Bronchial epithelial cell (primary cell): ENCODE measurements around the gene SLX9. TPM values are rescaled to one million over a fixed set of nuclear protein-coding genes. Genes with fewer than 3 reads are reported as not detected.

Experiments used
- DNase-seq: peaks from one replicate; pipeline ENCODE4 v3.0.0-alpha.2; 2010; ENCODE audit warnings: low read depth
- FAIRE-seq: peaks from 2 replicates; lab custom pipeline; 2011; peaks lifted over from hg19 to GRCh38; lab: Jason Lieb, UNC
- H3K27me3 ChIP-seq: 2 replicates; pipeline ENCODE4 v1.5.1; 2011; ENCODE audit warnings: low read length; ENCODE audit not compliant: control insufficient read depth, insufficient read depth
- H3K36me3 ChIP-seq: 2 replicates; pipeline ENCODE4 v1.5.1; 2011; ENCODE audit warnings: low read length; ENCODE audit not compliant: control insufficient read depth, insufficient read depth
- H3K4me3 ChIP-seq: 2 replicates; pipeline ENCODE4 v1.5.1; 2011; ENCODE audit warnings: mild to moderate bottlenecking, low read depth, low read length, control low read depth
- total RNA-seq: library from RNA; depleted of rRNA; stranded (reverse); fragments of >200 nt; gene quantifications from 2 replicates; pipeline ENCODE4 v1.2.1, GENCODE V29; 2014
- TF ChIP-seq, protein P1 (sequence below): IDR thresholded peaks from 2 replicates; pipeline ENCODE4 v1.5.1; 2011; ENCODE audit warnings: mild to moderate bottlenecking, moderate library complexity, low read length, control low read depth, inconsistent platforms; ENCODE audit not compliant: insufficient read depth, severe bottlenecking

Gene SLX9
- total RNA-seq, 1 donor from 2014 or later, result 34.0 TPM

DNA sequence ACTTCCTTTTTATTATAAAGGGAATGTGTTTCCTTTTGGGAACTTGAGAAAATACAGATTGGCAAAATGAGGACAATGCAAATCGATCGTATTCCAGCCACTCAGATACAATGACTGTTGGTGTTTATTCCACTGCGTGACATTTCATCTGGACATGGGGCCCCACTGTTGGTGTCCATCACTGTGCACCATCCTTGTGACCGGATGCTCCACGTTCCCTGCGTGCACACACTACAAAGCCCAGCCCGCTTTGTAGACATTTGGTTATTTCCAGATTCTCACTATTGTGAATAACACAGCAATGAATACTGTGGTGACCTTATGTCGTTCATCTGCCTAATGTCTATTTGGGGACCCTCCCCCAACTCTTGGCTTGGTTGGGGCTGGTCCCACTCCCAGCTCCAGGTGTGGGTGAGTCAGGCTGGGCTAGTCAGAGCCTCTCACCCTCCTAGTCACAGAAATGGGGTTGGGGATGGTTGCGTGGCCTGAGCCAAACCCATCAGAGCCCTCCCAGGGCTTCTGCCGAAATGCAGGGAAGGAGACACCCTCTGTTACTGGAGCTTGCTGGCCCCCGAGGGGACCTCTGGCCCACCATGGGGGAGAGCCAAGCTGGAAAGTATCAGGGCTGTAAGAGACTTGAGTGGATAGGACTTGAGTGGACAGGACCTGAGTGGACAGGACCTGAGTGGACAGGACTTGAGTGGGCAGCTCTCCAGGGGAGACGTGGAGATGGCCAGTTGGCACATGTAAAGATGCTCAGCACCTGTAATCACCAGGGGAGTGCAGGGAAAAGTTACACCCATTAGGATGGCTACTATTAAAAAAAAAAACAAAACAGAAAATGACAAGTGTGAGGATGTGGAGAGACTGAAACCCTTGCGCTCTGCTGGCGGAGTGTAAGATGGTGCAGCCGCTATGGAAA is 77.5 kb downstream of the SLX9 start:
- no peak for FAIRE-seq
- TF ChIP-seq, protein P1, sequence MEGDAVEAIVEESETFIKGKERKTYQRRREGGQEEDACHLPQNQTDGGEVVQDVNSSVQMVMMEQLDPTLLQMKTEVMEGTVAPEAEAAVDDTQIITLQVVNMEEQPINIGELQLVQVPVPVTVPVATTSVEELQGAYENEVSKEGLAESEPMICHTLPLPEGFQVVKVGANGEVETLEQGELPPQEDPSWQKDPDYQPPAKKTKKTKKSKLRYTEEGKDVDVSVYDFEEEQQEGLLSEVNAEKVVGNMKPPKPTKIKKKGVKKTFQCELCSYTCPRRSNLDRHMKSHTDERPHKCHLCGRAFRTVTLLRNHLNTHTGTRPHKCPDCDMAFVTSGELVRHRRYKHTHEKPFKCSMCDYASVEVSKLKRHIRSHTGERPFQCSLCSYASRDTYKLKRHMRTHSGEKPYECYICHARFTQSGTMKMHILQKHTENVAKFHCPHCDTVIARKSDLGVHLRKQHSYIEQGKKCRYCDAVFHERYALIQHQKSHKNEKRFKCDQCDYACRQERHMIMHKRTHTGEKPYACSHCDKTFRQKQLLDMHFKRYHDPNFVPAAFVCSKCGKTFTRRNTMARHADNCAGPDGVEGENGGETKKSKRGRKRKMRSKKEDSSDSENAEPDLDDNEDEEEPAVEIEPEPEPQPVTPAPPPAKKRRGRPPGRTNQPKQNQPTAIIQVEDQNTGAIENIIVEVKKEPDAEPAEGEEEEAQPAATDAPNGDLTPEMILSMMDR, result no peak
- H3K27me3 ChIP-seq, result no peaks in the 10 kb centered on the region
- peak; percentile 63 for DNase-seq
- no peaks in the 10 kb centered on the region for H3K36me3 ChIP-seq
- H3K4me3 ChIP-seq, result no peak overlapping the region

DNA sequence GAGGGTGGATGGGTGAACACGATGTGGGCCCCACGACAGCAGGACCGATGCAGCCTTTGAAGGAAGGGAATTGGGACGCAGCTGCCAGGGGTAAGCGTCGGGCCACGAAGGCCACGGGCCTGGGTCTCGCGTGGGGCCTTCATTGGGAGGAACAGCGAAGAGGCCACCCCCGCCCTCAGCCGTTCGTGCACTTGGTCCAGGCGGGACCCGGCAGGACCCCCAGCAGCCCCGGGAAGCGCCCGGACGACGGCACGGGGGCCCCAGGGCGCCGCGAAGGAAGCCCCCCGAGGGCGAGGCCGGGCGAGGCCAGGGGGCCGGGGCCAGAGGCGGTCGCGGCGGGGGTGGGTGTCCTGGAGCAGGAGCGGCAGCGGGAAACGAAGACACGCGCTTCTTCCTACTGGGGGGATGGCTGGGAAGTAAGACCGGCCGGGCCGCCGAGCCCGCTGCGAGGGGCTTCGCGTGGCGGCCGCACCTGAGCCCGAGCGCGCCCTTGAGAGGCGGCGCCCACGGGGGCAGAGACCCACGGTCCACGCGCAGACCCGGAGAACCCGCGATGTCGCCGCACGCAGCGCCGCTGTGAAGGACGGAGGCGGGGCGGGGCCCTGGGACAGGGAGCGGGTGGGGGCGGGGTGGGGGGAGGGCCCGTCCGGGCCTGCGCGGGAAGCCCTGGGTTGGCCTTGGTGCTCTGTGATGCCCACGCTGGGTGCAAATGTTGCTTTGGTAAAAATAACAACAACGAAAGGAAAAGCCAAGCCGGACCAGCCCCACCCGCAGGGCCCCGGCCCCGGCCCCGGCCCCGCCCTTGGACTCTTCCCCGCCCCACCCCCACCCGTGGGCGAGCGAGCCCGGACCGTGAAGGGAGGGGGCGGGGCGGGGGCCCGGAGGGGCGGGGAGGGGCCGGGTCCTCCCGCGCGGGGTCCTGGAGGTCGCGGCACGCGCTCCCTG is 78.6 kb downstream of the SLX9 start:
- Histone ChIP-seq H3K36me3 (no peaks in the 10 kb centered on the region), H3K4me3 (peak overlapping the region; percentile 36), H3K27me3 (no peaks in the 10 kb centered on the region)
- FAIRE-seq (no peak), DNase-seq (no peak)
- TF ChIP-seq, protein P1, result no peak

DNA sequence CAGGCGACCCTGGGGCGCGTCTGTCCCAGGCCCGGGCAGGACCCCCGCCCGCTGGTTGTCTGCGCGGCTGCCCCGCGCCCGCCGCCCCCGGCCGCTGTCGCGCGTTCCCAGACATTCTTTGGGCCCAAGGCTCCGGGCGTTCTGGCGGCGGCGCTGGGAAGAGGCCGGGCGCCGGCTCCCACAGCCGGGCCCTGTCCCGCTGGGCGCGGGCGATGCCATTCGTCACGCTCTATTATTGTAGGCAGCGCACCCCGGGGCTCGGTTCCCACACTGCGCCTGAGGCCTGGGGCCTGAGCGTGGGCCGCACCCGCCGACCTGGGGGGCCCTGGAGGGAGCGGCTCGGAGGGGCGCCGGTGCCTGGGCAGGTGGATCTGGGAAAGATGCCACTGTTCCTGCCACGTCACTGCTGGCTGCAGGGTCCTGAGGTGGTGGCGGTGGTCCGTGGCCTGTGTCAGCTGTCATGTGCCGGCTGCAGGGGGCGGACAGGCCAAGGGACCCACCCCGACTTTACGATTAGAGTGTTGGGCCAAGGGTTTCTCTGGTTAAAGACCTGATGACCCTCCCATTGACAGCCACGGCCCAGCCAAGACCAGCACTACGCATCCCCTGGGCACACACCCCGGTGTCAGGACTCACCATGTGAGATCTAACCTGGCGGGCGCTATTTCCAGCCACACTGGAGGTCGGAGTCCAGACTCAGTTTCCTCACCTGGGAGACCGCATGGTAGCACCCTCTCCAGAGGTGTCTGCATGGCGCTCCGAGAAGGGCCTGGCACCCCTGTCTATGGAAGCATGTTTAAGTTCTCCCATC is 79.5 kb downstream of the SLX9 start:
- peak overlapping the region; percentile 36 for H3K4me3 ChIP-seq
- FAIRE-seq (no peak), DNase-seq (no peak)
- TF ChIP-seq, protein P1, result no peak
- no peaks in the 10 kb centered on the region for H3K36me3 ChIP-seq
- no peaks in the 10 kb centered on the region for H3K27me3 ChIP-seq

DNA sequence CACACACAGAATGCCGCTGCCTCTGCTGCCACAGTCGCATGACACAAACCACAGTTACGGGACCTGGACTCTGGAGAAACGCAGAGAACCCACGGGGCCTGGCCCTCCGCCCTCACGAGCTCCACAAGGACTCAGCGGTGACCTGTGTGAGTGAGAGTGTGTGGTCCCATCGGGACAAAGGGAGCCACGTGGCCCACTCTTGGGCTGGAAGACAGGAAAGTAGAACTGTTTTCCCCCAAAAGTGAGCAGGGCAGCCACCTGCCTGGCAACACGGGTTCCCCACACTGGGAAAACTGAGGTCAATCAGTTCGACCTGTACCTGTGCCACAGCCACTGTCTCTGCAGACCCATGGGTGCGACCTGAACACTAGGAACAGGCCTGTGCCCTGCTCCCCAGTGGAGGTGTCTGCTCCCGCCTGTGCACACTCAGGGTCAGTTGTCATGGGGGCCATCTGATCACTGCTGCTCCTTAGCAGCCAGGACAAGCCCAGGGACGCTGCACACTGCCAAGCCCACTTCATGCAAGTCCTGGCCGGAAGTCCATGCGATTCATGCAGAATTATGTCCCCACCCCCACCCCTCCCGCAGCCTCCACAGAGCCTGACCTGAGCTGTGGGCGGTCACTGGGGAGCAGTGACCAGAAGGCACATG is 80.2 kb downstream of the SLX9 start:
- TF ChIP-seq, protein P1, result no peak
- Histone ChIP-seq H3K4me3 (no peak overlapping the region), H3K27me3 (no peaks in the 10 kb centered on the region), H3K36me3 (no peaks in the 10 kb centered on the region)
- DNase-seq (no peak), FAIRE-seq (no peak)
